GM23338 (cell line): ENCODE data around the gene KCNMA1. TPM values are rescaled to one million over a fixed set of nuclear protein-coding genes. Genes with fewer than 3 reads are reported as not detected.

Experiments used
- ATAC-seq: fragments of 200-7000 bp; cut with Tn5 transposase; 3 replicates; pipeline ENCODE4 v1.9.1; 2020
- DNase-seq: peaks from one replicate; pipeline ENCODE4 v3.0.0-alpha.2; 2015; ENCODE audit warnings: low spot score
- H2AFZ ChIP-seq: fragments of 200-600 bp; sonication (generic); 2 replicates; pipeline ENCODE4 v1.8.0; 2016; ENCODE audit warnings: antibody characterized with exemption, mild to moderate bottlenecking, moderate library complexity
- H3F3A ChIP-seq: fragments of 200-600 bp; sonication (generic); replicated peaks from 2 replicates; pipeline ENCODE4 v1.8.0; 2017; ENCODE audit warnings: antibody characterized with exemption, mixed run types, low read depth
- H3K27ac ChIP-seq: fragments of 200-600 bp; sonication (generic); 2 replicates; pipeline ENCODE4 v1.6.1; 2016; ENCODE audit warnings: low read depth
- H3K27me3 ChIP-seq: fragments of 200-600 bp; sonication (generic); 2 replicates; pipeline ENCODE4 v1.8.0; 2016; ENCODE audit warnings: mild to moderate bottlenecking, mixed run types, moderate library complexity; ENCODE audit not compliant: insufficient read depth
- H3K36me3 ChIP-seq: fragments of 200-600 bp; sonication (generic); 2 replicates; pipeline ENCODE4 v1.8.0; 2016; ENCODE audit warnings: mild to moderate bottlenecking; ENCODE audit not compliant: insufficient read depth
- H3K4me1 ChIP-seq: fragments of 200-600 bp; sonication (generic); 2 replicates; pipeline ENCODE4 v1.8.0; 2016; ENCODE audit warnings: mild to moderate bottlenecking, moderate library complexity; ENCODE audit not compliant: insufficient read depth
- H3K4me2 ChIP-seq: fragments of 200-600 bp; sonication (generic); 2 replicates; pipeline ENCODE4 v1.7.1; 2017; ENCODE audit warnings: mixed run types
- H3K4me3 ChIP-seq: fragments of 200-600 bp; sonication (generic); 2 replicates; pipeline ENCODE4 v1.6.1; 2016; ENCODE audit warnings: mixed run types
- H3K79me2 ChIP-seq: fragments of 200-600 bp; sonication (generic); replicated peaks from 2 replicates; pipeline ENCODE4 v1.8.0; 2017; ENCODE audit warnings: mild to moderate bottlenecking; ENCODE audit not compliant: insufficient read depth
- H3K9me2 ChIP-seq: fragments of 200-600 bp; sonication (generic); 2 replicates; pipeline ENCODE4 v1.8.0; 2017; ENCODE audit not compliant: insufficient read depth
- H4K20me1 ChIP-seq: fragments of 200-600 bp; sonication (generic); replicated peaks from 2 replicates; pipeline ENCODE4 v1.8.0; 2017; ENCODE audit warnings: mild to moderate bottlenecking; ENCODE audit not compliant: insufficient read depth
- H3K27ac Mint-ChIP-seq: 2 replicates; pipeline ENCODE4 v1.8.0; 2020; ENCODE audit warnings: inconsistent platforms, mild to moderate bottlenecking, moderate library complexity, mixed read lengths
- H3K27me3 Mint-ChIP-seq: 3 replicates; pipeline ENCODE4 v1.8.0; 2022; ENCODE audit warnings: low read depth, mild to moderate bottlenecking, moderate library complexity, mixed read lengths, inconsistent platforms; ENCODE audit not compliant: insufficient read depth, poor library complexity
- H3K36me3 Mint-ChIP-seq: 3 replicates; pipeline ENCODE4 v1.8.0; 2021; ENCODE audit warnings: low read depth, mild to moderate bottlenecking, inconsistent platforms, moderate library complexity, mixed read lengths
- H3K4me1 Mint-ChIP-seq: 3 replicates; pipeline ENCODE4 v1.8.0; 2020; ENCODE audit warnings: mild to moderate bottlenecking, inconsistent platforms, mixed read lengths
- H3K4me3 Mint-ChIP-seq: 3 replicates; pipeline ENCODE4 v1.8.0; 2021; ENCODE audit warnings: moderate library complexity, mild to moderate bottlenecking, inconsistent platforms, mixed read lengths
- H3K9me3 Mint-ChIP-seq: 3 replicates; pipeline ENCODE4 v1.8.0; 2020; ENCODE audit warnings: moderate library complexity, mild to moderate bottlenecking, inconsistent platforms, mixed read lengths
- EZH2 ChIP-seq: fragments of 200-600 bp; sonication (generic); IDR thresholded peaks from one replicate; pipeline ENCODE4 v1.8.0; 2017; ENCODE audit warnings: antibody characterized with exemption, mild to moderate bottlenecking, low read depth; ENCODE audit not compliant: unreplicated experiment
- EZH2phosphoT487 ChIP-seq: fragments of 200-600 bp; sonication (generic); IDR thresholded peaks from one replicate; pipeline ENCODE4 v1.8.1; 2018; ENCODE audit warnings: antibody characterized with exemption; ENCODE audit not compliant: unreplicated experiment
- NANOG ChIP-seq: IDR thresholded peaks from 2 replicates; pipeline ENCODE4 v1.6.1; 2016; ENCODE audit warnings: antibody characterized with exemption, borderline replicate concordance
- REST ChIP-seq: IDR thresholded peaks from one replicate; pipeline ENCODE4 v1.6.1; 2018; ENCODE audit warnings: antibody characterized with exemption; ENCODE audit not compliant: unreplicated experiment
- STAT1 ChIP-seq: IDR thresholded peaks from one replicate; pipeline ENCODE4 v1.6.1; 2016; ENCODE audit warnings: antibody characterized with exemption; ENCODE audit not compliant: unreplicated experiment
- ZNF114 ChIP-seq: fragments of 250-450 bp; sonication (Bioruptor Pico); IDR thresholded peaks from 2 replicates; pipeline ENCODE4 v1.5.0; 2020; ENCODE audit warnings: mild to moderate bottlenecking, moderate library complexity
- polyA plus RNA-seq: library from polyadenylated mRNA; unstranded; fragments of >200 nt; fragmentation: Nextera tagmentation; extraction: Ambion mirVana; gene quantifications from 2 replicates; pipeline ENCODE4 v1.2.1, GENCODE V29; 2016
- total RNA-seq: library from RNA; depleted of rRNA; stranded (reverse); fragments of >200 nt; shearing (Covaris generic); gene quantifications from 2 replicates; pipeline ENCODE4 v1.2.3, GENCODE V29; 2014
- TF ChIP-seq, protein P1 (sequence below): fragments of 250-450 bp; sonication (Bioruptor Pico); IDR thresholded peaks from 2 replicates; pipeline ENCODE4 v1.5.0; 2020; ENCODE audit warnings: mild to moderate bottlenecking, moderate library complexity
- TF ChIP-seq, protein P2 (sequence below), 2 experiments: fragments of 200-600 bp in 1 of 2; sonication (generic) in 1 of 2; conservative IDR thresholded peaks; 2 replicates each; pipeline versions ENCODE4 v1.5.1 to v1.6.1; 2016 to 2017; ENCODE audit warnings: antibody characterized with exemption in 2 of 2, low read depth in 2 of 2, mild to moderate bottlenecking in 2 of 2, moderate library complexity in 1 of 2

KCNMA1 gene
- total and polyA plus RNA-seq, 2 experiments from 2014 or later = 8.2 to 9.0 TPM

GRCh38 chr10:77420947-77421523 lies 216.6 kb downstream of the KCNMA1 start (continued):
- TF ChIP-seq, protein P1, sequence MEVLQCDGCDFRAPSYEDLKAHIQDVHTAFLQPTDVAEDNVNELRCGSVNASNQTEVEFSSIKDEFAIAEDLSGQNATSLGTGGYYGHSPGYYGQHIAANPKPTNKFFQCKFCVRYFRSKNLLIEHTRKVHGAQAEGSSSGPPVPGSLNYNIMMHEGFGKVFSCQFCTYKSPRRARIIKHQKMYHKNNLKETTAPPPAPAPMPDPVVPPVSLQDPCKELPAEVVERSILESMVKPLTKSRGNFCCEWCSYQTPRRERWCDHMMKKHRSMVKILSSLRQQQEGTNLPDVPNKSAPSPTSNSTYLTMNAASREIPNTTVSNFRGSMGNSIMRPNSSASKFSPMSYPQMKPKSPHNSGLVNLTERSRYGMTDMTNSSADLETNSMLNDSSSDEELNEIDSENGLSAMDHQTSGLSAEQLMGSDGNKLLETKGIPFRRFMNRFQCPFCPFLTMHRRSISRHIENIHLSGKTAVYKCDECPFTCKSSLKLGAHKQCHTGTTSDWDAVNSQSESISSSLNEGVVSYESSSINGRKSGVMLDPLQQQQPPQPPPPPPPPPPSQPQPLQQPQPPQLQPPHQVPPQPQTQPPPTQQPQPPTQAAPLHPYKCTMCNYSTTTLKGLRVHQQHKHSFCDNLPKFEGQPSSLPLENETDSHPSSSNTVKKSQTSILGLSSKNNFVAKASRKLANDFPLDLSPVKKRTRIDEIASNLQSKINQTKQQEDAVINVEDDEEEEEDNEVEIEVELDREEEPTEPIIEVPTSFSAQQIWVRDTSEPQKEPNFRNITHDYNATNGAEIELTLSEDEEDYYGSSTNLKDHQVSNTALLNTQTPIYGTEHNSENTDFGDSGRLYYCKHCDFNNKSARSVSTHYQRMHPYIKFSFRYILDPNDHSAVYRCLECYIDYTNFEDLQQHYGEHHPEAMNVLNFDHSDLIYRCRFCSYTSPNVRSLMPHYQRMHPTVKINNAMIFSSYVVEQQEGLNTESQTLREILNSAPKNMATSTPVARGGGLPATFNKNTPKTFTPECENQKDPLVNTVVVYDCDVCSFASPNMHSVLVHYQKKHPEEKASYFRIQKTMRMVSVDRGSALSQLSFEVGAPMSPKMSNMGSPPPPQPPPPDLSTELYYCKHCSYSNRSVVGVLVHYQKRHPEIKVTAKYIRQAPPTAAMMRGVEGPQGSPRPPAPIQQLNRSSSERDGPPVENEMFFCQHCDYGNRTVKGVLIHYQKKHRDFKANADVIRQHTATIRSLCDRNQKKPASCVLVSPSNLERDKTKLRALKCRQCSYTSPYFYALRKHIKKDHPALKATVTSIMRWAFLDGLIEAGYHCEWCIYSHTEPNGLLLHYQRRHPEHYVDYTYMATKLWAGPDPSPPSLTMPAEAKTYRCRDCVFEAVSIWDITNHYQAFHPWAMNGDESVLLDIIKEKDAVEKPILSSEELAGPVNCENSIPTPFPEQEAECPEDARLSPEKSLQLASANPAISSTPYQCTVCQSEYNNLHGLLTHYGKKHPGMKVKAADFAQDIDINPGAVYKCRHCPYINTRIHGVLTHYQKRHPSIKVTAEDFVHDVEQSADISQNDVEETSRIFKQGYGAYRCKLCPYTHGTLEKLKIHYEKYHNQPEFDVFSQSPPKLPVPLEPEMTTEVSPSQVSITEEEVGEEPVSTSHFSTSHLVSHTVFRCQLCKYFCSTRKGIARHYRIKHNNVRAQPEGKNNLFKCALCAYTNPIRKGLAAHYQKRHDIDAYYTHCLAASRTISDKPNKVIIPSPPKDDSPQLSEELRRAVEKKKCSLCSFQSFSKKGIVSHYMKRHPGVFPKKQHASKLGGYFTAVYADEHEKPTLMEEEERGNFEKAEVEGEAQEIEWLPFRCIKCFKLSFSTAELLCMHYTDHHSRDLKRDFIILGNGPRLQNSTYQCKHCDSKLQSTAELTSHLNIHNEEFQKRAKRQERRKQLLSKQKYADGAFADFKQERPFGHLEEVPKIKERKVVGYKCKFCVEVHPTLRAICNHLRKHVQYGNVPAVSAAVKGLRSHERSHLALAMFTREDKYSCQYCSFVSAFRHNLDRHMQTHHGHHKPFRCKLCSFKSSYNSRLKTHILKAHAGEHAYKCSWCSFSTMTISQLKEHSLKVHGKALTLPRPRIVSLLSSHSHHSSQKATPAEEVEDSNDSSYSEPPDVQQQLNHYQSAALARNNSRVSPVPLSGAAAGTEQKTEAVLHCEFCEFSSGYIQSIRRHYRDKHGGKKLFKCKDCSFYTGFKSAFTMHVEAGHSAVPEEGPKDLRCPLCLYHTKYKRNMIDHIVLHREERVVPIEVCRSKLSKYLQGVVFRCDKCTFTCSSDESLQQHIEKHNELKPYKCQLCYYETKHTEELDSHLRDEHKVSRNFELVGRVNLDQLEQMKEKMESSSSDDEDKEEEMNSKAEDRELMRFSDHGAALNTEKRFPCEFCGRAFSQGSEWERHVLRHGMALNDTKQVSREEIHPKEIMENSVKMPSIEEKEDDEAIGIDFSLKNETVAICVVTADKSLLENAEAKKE = no peak
- TF ChIP-seq EZH2phosphoT487 (no peak), EZH2 (no peak), NANOG (no peak)
- TF ChIP-seq, protein P2, sequence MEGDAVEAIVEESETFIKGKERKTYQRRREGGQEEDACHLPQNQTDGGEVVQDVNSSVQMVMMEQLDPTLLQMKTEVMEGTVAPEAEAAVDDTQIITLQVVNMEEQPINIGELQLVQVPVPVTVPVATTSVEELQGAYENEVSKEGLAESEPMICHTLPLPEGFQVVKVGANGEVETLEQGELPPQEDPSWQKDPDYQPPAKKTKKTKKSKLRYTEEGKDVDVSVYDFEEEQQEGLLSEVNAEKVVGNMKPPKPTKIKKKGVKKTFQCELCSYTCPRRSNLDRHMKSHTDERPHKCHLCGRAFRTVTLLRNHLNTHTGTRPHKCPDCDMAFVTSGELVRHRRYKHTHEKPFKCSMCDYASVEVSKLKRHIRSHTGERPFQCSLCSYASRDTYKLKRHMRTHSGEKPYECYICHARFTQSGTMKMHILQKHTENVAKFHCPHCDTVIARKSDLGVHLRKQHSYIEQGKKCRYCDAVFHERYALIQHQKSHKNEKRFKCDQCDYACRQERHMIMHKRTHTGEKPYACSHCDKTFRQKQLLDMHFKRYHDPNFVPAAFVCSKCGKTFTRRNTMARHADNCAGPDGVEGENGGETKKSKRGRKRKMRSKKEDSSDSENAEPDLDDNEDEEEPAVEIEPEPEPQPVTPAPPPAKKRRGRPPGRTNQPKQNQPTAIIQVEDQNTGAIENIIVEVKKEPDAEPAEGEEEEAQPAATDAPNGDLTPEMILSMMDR (conservative IDR thresholded peaks at IDR 0.05; ENCODE audit: low read depth in 2 of 2) = no peak

DNA sequence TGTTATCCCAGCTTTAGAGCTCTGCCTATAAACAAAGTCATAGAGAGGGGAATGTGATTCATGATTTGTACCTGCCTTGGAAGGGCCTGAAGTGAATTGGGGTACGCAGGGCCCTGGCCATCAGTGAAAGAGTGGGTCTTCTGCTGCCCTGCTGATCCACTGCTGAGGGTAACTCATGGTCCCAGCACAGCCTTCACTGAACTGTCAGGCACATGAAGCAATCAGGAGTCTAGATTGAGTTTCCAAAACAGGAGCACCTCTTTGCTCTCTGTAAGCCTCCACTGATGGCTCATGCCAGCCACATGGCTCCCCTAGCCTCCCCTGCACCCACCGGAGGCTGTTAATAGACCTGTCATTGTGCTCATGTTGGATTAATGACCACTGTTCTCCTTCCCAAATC lies 217.6 kb downstream of the KCNMA1 start:
- Histone ChIP-seq H4K20me1 (0 out of 2 replicates have a peak, but pooled peaks cover 6% of the 10 kb centered on the region), H3K4me1 (no peaks in the 10 kb centered on the region), H3K27me3 (no peaks in the 10 kb centered on the region), H2AFZ (no peak overlapping the region), H3K27ac (no peak overlapping the region), H3K4me3 (no peak overlapping the region), H3K36me3 (no peaks in the 10 kb centered on the region), H3F3A (no peaks in the 10 kb centered on the region), H3K4me2 (no peak overlapping the region), H3K79me2 (no peaks in the 10 kb centered on the region), H3K9me2 (no peaks in the 10 kb centered on the region)
- DNase-seq = no peak
- Mint-ChIP-seq H3K4me1 (peaks cover 6% of the 10 kb centered on the region; the same call in 1 of the 3 replicates), H3K36me3 (no peaks in the 10 kb centered on the region), H3K4me3 (no peak overlapping the region), H3K9me3 (no peaks in the 10 kb centered on the region), H3K27ac (no peak overlapping the region), H3K27me3 (peaks cover 3% of the 10 kb centered on the region)
- TF ChIP-seq ZNF114 (CRISPR knock-in tag) (no peak), STAT1 (no peak), REST (no peak)
- TF ChIP-seq, protein P2 (conservative IDR thresholded peaks at IDR 0.05; ENCODE audit: low read depth in 2 of 2) = no peak
- ATAC-seq = no peak
